Loucy (cell line): ENCODE data around the gene POLA1.

ENCODE experiments used
- H2AFZ ChIP-seq: fragments of 200-600 bp; sonication (generic); 2 replicates; pipeline ENCODE4 v1.6.0; 2016; ENCODE audit warnings: antibody characterized with exemption, mild to moderate bottlenecking, low read length, moderate library complexity
- H3F3A ChIP-seq: fragments of 200-600 bp; 2 replicates; pipeline ENCODE4 v1.6.0; 2016; ENCODE audit warnings: antibody characterized with exemption, low read depth, mild to moderate bottlenecking
- H3K27me3 ChIP-seq: fragments of 200-600 bp; sonication (generic); 2 replicates; pipeline ENCODE4 v1.6.1; 2014; ENCODE audit warnings: low read length, mild to moderate bottlenecking; ENCODE audit not compliant: insufficient read depth, poor library complexity, severe bottlenecking
- H3K36me3 ChIP-seq: fragments of 200-600 bp; sonication (generic); 2 replicates; pipeline ENCODE4 v1.6.1; 2016; ENCODE audit warnings: low read length; ENCODE audit not compliant: insufficient read depth
- H3K4me1 ChIP-seq: fragments of 200-600 bp; sonication (generic); 2 replicates; pipeline ENCODE4 v1.5.1; 2014; ENCODE audit warnings: low read length, mild to moderate bottlenecking; ENCODE audit not compliant: insufficient read depth, poor library complexity, severe bottlenecking
- H3K4me2 ChIP-seq: fragments of 200-600 bp; sonication (generic); 2 replicates; pipeline ENCODE4 v1.6.0; 2014; ENCODE audit warnings: antibody characterized with exemption, low read length, low read depth, mild to moderate bottlenecking; ENCODE audit not compliant: poor library complexity, severe bottlenecking
- H3K4me3 ChIP-seq: fragments of 200-600 bp; sonication (generic); 2 replicates; pipeline ENCODE4 v1.5.1; 2014; ENCODE audit warnings: low read length, mild to moderate bottlenecking, mixed read lengths; ENCODE audit not compliant: poor library complexity, severe bottlenecking
- H3K79me2 ChIP-seq: fragments of 200-600 bp; sonication (generic); 2 replicates; pipeline ENCODE4 v1.6.1; 2014; ENCODE audit warnings: low read length; ENCODE audit not compliant: insufficient read depth
- H3K9ac ChIP-seq: fragments of 200-600 bp; sonication (generic); 2 replicates; pipeline ENCODE4 v1.6.0; 2014; ENCODE audit warnings: mild to moderate bottlenecking, low read depth, low read length, moderate library complexity; ENCODE audit not compliant: poor library complexity, severe bottlenecking
- H3K9me2 ChIP-seq: fragments of 200-600 bp; sonication (generic); replicated peaks from 2 replicates; pipeline ENCODE4 v1.6.1; 2016; ENCODE audit warnings: low read depth, low read length, mixed read lengths
- H3K9me3 ChIP-seq: fragments of 200-600 bp; sonication (generic); 2 replicates; pipeline ENCODE4 v1.6.1; 2014; ENCODE audit warnings: mild to moderate bottlenecking, antibody characterized with exemption, low read length, low read depth; ENCODE audit not compliant: insufficient read depth
- H4K20me1 ChIP-seq: fragments of 200-600 bp; sonication (generic); 2 replicates; pipeline ENCODE4 v1.6.0; 2014; ENCODE audit warnings: antibody characterized with exemption, low read length, mild to moderate bottlenecking; ENCODE audit not compliant: insufficient read depth, poor library complexity, severe bottlenecking
- EZH2phosphoT487 ChIP-seq: fragments of 200-600 bp; IDR thresholded peaks from 2 replicates; pipeline ENCODE4 v1.6.1; 2018; ENCODE audit warnings: antibody characterized with exemption, mild to moderate bottlenecking, moderate library complexity, borderline replicate concordance
- TF ChIP-seq, protein P1 (sequence below): fragments of 200-600 bp; sonication (generic); conservative IDR thresholded peaks from 2 replicates; pipeline ENCODE4 v1.5.1; 2014; ENCODE audit warnings: mild to moderate bottlenecking, antibody characterized with exemption, low read length

POLA1 gene

DNA sequence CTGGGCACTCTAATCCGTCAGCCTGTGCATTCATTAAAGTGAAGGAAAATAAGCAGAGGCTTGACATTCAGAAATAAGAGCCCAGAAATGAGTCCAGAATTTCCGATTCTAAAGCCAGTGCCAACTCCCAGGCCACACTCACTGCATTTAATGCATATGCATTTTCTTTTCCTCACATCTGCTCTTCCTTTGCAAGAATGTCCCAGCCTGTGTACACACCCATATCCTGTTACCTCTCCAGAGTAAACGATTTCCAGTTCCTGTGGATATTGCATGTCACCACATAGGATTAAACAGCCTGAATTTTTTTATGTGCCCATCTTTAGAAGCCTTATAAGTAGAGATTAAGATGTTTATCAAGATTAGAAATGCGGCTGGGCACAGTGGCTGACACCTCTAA is 294.6 kb downstream of the POLA1 start:
- no peaks in the 10 kb centered on the region for H3K9me3 ChIP-seq
- peaks cover 4% of the 10 kb centered on the region; the same call in 1 of the 2 replicates for H3K36me3 ChIP-seq
- H3K79me2 ChIP-seq, result no peaks in the 10 kb centered on the region
- no peaks in the 10 kb centered on the region for H4K20me1 ChIP-seq
- H3K4me1 ChIP-seq, result no peaks in the 10 kb centered on the region
- H3K27me3 ChIP-seq, result no peaks in the 10 kb centered on the region
- no peaks in the 10 kb centered on the region for H3K9me2 ChIP-seq
- no peak overlapping the region for H3K4me2 ChIP-seq
- H2AFZ ChIP-seq, result no peak overlapping the region
- no peak overlapping the region for H3K4me3 ChIP-seq
- H3K9ac ChIP-seq, result no peak overlapping the region
- no peaks in the 10 kb centered on the region for H3F3A ChIP-seq
- no peak for TF ChIP-seq EZH2phosphoT487
- TF ChIP-seq, protein P1, sequence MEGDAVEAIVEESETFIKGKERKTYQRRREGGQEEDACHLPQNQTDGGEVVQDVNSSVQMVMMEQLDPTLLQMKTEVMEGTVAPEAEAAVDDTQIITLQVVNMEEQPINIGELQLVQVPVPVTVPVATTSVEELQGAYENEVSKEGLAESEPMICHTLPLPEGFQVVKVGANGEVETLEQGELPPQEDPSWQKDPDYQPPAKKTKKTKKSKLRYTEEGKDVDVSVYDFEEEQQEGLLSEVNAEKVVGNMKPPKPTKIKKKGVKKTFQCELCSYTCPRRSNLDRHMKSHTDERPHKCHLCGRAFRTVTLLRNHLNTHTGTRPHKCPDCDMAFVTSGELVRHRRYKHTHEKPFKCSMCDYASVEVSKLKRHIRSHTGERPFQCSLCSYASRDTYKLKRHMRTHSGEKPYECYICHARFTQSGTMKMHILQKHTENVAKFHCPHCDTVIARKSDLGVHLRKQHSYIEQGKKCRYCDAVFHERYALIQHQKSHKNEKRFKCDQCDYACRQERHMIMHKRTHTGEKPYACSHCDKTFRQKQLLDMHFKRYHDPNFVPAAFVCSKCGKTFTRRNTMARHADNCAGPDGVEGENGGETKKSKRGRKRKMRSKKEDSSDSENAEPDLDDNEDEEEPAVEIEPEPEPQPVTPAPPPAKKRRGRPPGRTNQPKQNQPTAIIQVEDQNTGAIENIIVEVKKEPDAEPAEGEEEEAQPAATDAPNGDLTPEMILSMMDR, result no peak

DNA sequence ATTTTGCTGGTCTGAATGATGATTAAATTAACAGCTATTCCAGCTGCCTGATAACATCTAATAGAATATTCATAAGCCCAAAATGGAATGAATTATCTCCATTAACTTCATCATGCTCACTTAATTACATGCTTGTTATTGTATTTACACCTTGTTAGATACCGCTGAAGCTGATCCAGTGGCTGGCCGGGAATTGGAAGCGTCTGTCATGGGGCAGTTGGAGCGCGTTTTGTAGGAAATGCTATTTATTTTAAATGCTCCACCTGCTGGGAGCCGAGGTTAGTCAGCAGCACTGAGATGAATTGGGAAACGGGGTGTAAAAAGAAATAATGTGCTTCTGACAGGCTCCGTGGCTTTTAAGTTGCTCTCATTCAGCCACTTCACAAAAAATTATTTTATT is 296.8 kb downstream of the POLA1 start:
- Histone ChIP-seq H3K9ac (no peak overlapping the region), H3K4me1 (no peaks in the 10 kb centered on the region), H3K27me3 (no peaks in the 10 kb centered on the region), H3K4me2 (no peak overlapping the region), H3K9me3 (no peaks in the 10 kb centered on the region), H3F3A (no peaks in the 10 kb centered on the region), H3K36me3 (peaks cover 4% of the 10 kb centered on the region; the same call in 1 of the 2 replicates), H4K20me1 (no peaks in the 10 kb centered on the region), H3K9me2 (no peaks in the 10 kb centered on the region), H3K4me3 (no peak overlapping the region), H2AFZ (no peak overlapping the region), H3K79me2 (no peaks in the 10 kb centered on the region)
- no peak for TF ChIP-seq EZH2phosphoT487
- TF ChIP-seq, protein P1, result no peak

DNA sequence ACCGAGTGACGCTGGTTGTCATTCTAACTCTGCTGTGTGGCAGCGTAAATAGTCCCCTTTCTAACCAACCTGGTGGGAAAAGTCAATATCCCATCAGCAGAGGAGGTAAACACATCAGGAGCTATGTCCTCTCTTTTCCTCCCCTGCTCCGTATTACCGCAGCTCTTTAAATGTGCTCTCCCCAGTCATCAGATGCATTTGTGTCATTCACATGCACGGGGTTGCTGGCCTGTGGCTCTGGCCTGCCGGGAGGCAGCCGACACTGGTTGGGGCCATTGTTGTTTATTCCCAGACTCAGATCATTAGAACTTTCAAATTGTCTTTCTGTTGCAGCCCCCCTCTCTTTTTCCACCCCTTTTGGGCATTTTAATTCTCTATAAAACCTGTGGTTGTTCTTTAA is 300.2 kb downstream of the POLA1 start:
- H3K4me2 ChIP-seq, result no peak overlapping the region
- no peaks in the 10 kb centered on the region for H4K20me1 ChIP-seq
- TF ChIP-seq EZH2phosphoT487, result no peak
- TF ChIP-seq, protein P1, result no peak
- no peaks in the 10 kb centered on the region for H3K4me1 ChIP-seq
- no peaks in the 10 kb centered on the region for H3K79me2 ChIP-seq
- H3K4me3 ChIP-seq, result no peak overlapping the region
- no peaks in the 10 kb centered on the region for H3K27me3 ChIP-seq
- H3K9me3 ChIP-seq, result no peaks in the 10 kb centered on the region
- peaks cover 11% of the 10 kb centered on the region; the same call in 1 of the 2 replicates for H3K36me3 ChIP-seq
- H2AFZ ChIP-seq, result no peak overlapping the region
- H3F3A ChIP-seq, result no peaks in the 10 kb centered on the region
- H3K9me2 ChIP-seq, result no peaks in the 10 kb centered on the region
- no peak overlapping the region for H3K9ac ChIP-seq
